AG04449 (cell line): ENCODE results near the gene AP2B1.
"Not testable (repeated sequence)": the region's sequence is repeated elsewhere in the genome, so short reads cannot be mapped to it uniquely, and the experiment has no call there.

Source experiments
- CTCF ChIA-PET: fragments of 350-600 bp; formaldehyde crosslinking; extraction: SDS; loops from one replicate; lab custom pipeline; 2021; ENCODE audit warnings: antibody characterized with exemption; lab: Yijun Ruan, JAX
- POLR2A ChIA-PET: fragments of 400-600, 350-600 bp; formaldehyde crosslinking; extraction: SDS; loops from one replicate; lab custom pipeline; 2020; ENCODE audit warnings: antibody characterized with exemption, inconsistent platforms; lab: Yijun Ruan, JAX
- DNase-seq: peaks from one replicate; pipeline ENCODE4 v3.0.0-alpha.2; 2010; ENCODE audit warnings: low read depth, low spot score
- H3K4me3 ChIP-seq: 2 replicates; pipeline ENCODE4 v1.5.1; 2011; ENCODE audit warnings: low read depth, mild to moderate bottlenecking, control low read depth, low read length
- TF ChIP-seq, protein P1 (sequence below): IDR thresholded peaks from one replicate; pipeline ENCODE4 v1.5.1; 2011; ENCODE audit warnings: mild to moderate bottlenecking, moderate library complexity, low read length, control low read depth, inconsistent platforms; ENCODE audit not compliant: insufficient read depth; ENCODE audit errors: missing control alignments

Gene AP2B1

DNA sequence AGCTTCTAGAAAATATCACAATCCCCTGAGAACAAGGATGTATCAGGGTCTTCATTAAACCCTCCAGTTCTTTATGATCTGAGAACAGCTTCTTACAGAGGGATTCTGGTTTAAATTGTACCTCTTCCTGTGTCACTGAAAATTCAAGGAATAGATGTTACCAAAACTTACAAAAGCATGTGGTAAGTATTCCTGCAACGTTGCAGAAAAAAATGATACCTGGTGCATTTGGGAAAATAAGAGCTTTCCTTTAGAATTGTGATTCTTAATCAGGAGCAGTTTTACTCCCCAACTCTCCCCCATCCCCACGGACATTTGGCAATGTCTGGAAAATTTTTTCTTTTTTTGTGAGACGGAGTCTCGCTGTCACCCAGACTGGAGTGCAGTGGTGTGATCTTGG lies 33.8 kb upstream of the AP2B1 start:
- ChIA-PET POLR2A (no interaction called here), CTCF (interaction anchor here (0.6 to 1.2 kb wide), 5 partner anchors 11 to 240 kb away, joined by 3 to 4 read pairs (median 3); no protein-coding TSS in a partner anchor)
- TF ChIP-seq, protein P1, sequence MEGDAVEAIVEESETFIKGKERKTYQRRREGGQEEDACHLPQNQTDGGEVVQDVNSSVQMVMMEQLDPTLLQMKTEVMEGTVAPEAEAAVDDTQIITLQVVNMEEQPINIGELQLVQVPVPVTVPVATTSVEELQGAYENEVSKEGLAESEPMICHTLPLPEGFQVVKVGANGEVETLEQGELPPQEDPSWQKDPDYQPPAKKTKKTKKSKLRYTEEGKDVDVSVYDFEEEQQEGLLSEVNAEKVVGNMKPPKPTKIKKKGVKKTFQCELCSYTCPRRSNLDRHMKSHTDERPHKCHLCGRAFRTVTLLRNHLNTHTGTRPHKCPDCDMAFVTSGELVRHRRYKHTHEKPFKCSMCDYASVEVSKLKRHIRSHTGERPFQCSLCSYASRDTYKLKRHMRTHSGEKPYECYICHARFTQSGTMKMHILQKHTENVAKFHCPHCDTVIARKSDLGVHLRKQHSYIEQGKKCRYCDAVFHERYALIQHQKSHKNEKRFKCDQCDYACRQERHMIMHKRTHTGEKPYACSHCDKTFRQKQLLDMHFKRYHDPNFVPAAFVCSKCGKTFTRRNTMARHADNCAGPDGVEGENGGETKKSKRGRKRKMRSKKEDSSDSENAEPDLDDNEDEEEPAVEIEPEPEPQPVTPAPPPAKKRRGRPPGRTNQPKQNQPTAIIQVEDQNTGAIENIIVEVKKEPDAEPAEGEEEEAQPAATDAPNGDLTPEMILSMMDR = no peak
- no peak overlapping the region for H3K4me3 ChIP-seq
- no peak for DNase-seq

DNA sequence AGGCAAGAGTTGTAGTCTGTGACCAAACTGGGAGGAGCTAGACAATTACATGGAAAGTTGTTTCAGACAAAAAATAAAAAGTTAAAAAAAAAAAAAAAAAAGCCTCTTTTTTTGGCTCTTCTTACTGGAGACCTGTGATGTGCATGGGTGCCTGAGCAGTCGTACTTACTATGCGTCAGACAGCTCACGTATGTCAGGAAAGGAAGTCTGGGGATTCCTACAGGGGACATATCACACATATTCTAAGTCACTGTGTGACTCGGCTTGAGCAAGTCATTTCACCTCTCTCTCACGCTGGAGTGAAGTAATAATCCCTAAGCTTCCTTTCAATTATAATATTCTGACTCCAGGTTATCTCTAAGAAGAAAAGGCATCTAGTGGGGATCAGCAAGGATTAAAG lies 32.5 kb upstream of the AP2B1 start:
- POLR2A ChIA-PET = interaction anchor here (0.6 kb wide), 1 partner anchor 9 kb away, joined by 4 read pairs; no protein-coding TSS in a partner anchor
- DNase-seq = no peak
- no peak overlapping the region for H3K4me3 ChIP-seq
- TF ChIP-seq, protein P1 = no peak
- CTCF ChIA-PET = interaction anchor here (0.6 to 2.0 kb wide), 7 partner anchors 11 to 316 kb away, joined by 3 to 8 read pairs (median 3); no protein-coding TSS in a partner anchor

DNA sequence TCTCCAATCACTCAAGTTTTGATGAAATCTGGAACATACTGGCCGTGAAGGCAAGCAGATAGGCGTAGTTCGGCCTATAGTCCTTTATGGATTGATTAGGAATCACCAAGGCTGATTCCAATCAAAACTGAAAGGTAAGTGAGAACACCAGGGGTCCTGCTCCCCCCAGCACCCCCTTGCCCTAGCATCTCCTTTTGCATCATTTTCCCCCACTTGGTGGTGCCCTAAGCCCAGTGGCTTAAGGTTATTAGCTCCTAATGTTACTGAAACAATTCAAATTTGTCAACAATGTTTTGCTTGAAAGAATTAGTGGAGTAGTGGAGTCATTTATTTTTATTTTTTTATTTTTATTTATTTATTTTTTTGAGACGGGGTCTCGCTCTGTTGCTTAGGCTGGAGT lies 31.4 kb upstream of the AP2B1 start:
- DNase-seq = no peak
- POLR2A ChIA-PET = no interaction called here
- CTCF ChIA-PET = interaction anchor here (1.3 to 2.0 kb wide), 2 partner anchors 17 to 192 kb away, joined by 5 to 8 read pairs; no protein-coding TSS in a partner anchor

DNA sequence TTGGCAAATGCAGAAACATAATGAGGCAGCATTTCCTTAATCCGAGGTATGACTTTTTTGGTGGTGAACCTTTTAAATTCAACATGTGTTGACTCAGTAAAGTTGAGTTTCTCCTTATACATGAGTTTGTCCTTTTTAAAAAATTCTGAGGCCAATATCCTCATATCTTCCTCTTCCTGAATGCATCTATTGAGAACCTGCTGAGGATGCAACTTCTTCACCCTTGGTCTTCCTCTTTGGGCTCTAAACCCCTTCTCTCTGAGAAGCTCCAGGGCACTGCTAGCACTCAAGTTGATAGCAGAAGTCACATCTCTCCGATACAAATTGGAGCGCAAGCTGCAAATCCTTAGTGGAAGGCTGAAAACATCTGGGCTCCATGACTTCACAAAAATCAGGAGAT lies 29.8 kb upstream of the AP2B1 start:
- H3K4me3 ChIP-seq = no peak overlapping the region
- ChIA-PET POLR2A (no interaction called here), CTCF (no interaction called here)
- TF ChIP-seq, protein P1 = no peak
- no peak for DNase-seq

More for the DNA sequence above, 31.4 kb upstream of the AP2B1 start:
- TF ChIP-seq, protein P1 = no peak
- H3K4me3 ChIP-seq = no peak overlapping the region

DNA sequence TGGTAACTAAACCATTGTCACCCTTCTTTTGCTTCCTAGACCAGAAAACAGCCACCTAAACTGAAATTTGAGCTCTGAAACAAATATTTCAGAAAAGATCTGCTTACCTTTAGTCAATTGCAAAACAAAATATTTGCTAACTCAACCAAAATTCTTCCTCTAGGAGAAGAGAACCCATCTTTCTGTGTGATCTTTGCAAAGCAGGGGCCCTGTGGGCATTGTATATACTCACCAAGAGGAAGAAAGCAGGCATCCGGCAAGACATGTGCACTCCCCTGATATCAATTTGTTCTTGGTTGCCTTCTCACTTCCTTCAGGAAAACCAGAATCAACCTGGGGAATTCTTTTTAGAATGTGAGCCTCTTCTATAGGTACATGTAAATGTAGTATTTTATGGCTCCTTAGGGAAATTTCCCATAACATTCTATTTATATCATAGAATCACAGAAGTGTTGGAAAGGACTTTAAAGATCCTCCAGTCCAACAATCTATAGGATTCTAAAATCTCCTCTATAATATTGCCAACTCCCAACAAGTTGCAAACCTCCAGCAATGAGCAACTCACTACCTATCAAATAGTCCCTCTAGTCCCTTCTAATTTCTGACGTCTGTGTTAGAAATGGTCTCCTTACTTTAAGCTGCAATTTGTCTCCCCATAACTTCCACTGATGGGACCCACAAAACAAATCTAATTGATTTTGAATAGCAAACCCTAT lies 27.5 kb upstream of the AP2B1 start:
- ChIA-PET POLR2A (no interaction called here), CTCF (interaction anchor here (0.8 to 1.3 kb wide), 5 partner anchors 18 to 188 kb away, joined by 3 to 4 read pairs (median 3); no protein-coding TSS in a partner anchor)
- DNase-seq = no peak
- TF ChIP-seq, protein P1 = no peak
- no peak overlapping the region for H3K4me3 ChIP-seq

DNA sequence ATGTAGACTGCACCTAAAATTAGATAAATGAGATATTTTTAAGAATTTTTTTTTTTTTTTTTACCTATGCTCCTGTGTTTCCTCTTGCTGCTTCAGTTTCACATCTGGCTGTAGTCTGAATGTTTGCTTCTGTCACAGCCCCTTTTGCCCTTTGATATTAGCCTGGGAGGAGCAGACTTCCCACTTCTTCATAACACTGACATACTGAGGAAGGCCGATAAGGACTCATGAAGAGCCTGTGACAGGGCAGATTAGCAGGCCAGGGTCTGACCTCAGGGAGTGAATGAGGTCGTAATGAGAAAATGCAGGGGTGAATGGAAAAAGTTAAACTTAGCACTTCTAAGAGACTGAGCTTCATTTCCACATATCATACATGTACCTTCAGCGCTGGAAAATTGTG lies 26.4 kb upstream of the AP2B1 start, which contains the start of gene SLFN14:
Gene SLFN14 (minus strand): TSS at position 117 of the 400 bp plus-strand sequence. CDS start 2,757 bp downstream, outside the sequence.
- no peak for DNase-seq
- no peak within 1 kb of the TSS for H3K4me3 ChIP-seq
- ChIA-PET POLR2A (no interaction called here), CTCF (interaction anchor here (0.9 to 1.3 kb wide), 3 partner anchors 9 to 186 kb away, joined by 3 to 4 read pairs (median 3); no protein-coding TSS in a partner anchor)
- TF ChIP-seq, protein P1 = no peak

DNA sequence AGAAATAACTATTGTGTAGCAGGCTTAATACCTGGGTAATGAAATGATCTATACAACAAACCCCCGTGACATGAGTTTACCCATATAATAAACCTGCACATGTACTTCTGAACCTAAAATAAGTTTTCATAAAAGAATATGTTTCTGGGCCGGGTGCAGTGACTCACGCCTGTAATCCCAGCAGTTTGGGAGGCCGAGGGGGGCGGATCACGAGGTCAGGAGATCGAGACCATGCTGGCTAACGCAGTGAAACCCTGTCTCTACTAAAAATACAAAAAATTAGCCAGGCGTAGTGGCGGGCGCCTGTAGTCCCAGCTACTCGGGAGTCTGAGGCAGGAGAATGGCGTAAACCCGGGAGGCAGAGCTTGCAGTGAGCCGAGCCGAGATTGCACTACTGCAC lies 23.9 kb upstream of the AP2B1 start:
- H3K4me3 ChIP-seq, DNase-seq, CTCF ChIA-PET: not testable (repeated sequence)
- POLR2A ChIA-PET = interaction anchor here (0.7 kb wide), 1 partner anchor 9 kb away, joined by 4 read pairs; no protein-coding TSS in a partner anchor
